H1 (cell line): ENCODE data around the gene SPATA22. TPM values are rescaled to one million over a fixed set of nuclear protein-coding genes. Genes with fewer than 3 reads are reported as not detected.

Experiments used
- CTCF ChIA-PET: fragments of 300-600 bp; sonication (Branson Sonifier 250); formaldehyde crosslinking; loops from one replicate; lab custom pipeline; 2021; ENCODE audit not compliant: partially characterized antibody; lab: Charles Lee
- POLR2A ChIA-PET: fragments of 300-600 bp; sonication (Branson Sonifier 250); formaldehyde crosslinking; loops from one replicate; lab custom pipeline; 2021; ENCODE audit warnings: inconsistent platforms; ENCODE audit not compliant: partially characterized antibody; lab: Charles Lee
- DNase-seq, 2 experiments: peaks; one replicate each; pipeline versions ENCODE4 v3.0.0 to v3.0.0-alpha.2; 2010 to 2022; ENCODE audit warnings: low spot score in 2 of 2, low read depth in 1 of 2, mixed read lengths in 1 of 2
- FAIRE-seq: peaks from 2 replicates; lab custom pipeline; 2011; peaks lifted over from hg19 to GRCh38; lab: Jason Lieb, UNC
- H2AFZ ChIP-seq: 2 replicates; pipeline ENCODE4 v1.8.1; 2012; ENCODE audit warnings: low read length, inconsistent platforms
- H2AK5ac ChIP-seq: 2 replicates; pipeline ENCODE4 v1.6.1; 2013; ENCODE audit warnings: low read depth, low read length
- H2BK120ac ChIP-seq: replicated peaks from 2 replicates; pipeline ENCODE3; 2013; ENCODE audit warnings: low read depth, low read length, inconsistent platforms
- H2BK12ac ChIP-seq: 2 replicates; pipeline ENCODE4 v1.6.1; 2013; ENCODE audit warnings: low read depth, low read length
- H2BK15ac ChIP-seq: 2 replicates; pipeline ENCODE4 v1.6.1; 2013; ENCODE audit warnings: low read length
- H2BK20ac ChIP-seq: 2 replicates; pipeline ENCODE4 v1.6.1; 2013; ENCODE audit warnings: low read length
- H2BK5ac ChIP-seq: 2 replicates; pipeline ENCODE4 v1.6.1; 2013; ENCODE audit warnings: low read depth, low read length
- H3K14ac ChIP-seq: 2 replicates; pipeline ENCODE4 v1.6.1; 2013; ENCODE audit warnings: inconsistent platforms; ENCODE audit not compliant: insufficient read length
- H3K18ac ChIP-seq: 2 replicates; pipeline ENCODE4 v1.6.1; 2013; ENCODE audit warnings: low read length; ENCODE audit errors: extremely low read depth
- H3K23ac ChIP-seq: 2 replicates; pipeline ENCODE4 v1.6.1; 2013; ENCODE audit warnings: inconsistent platforms; ENCODE audit not compliant: insufficient read length
- H3K23me2 ChIP-seq: 2 replicates; pipeline ENCODE4 v1.6.1; 2013; ENCODE audit warnings: low read depth, low read length
- H3K27ac ChIP-seq: 2 replicates; pipeline ENCODE4 v1.6.1; 2011; ENCODE audit warnings: low read depth, low read length, inconsistent platforms
- H3K27me3 ChIP-seq, 4 experiments: replicated peaks in 1 of 4; 1 replicate in 1 of 4; 2 replicates in 3 of 4; pipeline versions ENCODE4 v1.6.1 to v1.8.1; 2011 to 2013; ENCODE audit warnings: low read length in 3 of 4, mild to moderate bottlenecking in 3 of 4, inconsistent platforms in 2 of 4, mixed read lengths in 2 of 4, moderate library complexity in 1 of 4; ENCODE audit not compliant: control insufficient read depth in 3 of 4, insufficient read depth in 3 of 4; ENCODE audit errors: extremely low read depth in 1 of 4
- H3K36me3 ChIP-seq, 4 experiments: 2 replicates each; pipeline versions ENCODE4 v1.6.1 to v1.8.1; 2011 to 2013; ENCODE audit warnings: mild to moderate bottlenecking in 4 of 4, low read length in 3 of 4, moderate library complexity in 2 of 4, control low read depth in 1 of 4, inconsistent platforms in 1 of 4; ENCODE audit not compliant: insufficient read depth in 4 of 4, control insufficient read depth in 2 of 4
- H3K4ac ChIP-seq: replicated peaks from 2 replicates; pipeline ENCODE3; 2013; ENCODE audit warnings: low read length, low read depth, mixed read lengths, inconsistent platforms; ENCODE audit not compliant: insufficient read length
- H3K4me1 ChIP-seq, 4 experiments: replicated peaks in 1 of 4; 1 replicate in 1 of 4; 2 replicates in 3 of 4; pipeline versions ENCODE4 v1.6.1 to v1.8.1; 2011 to 2013; ENCODE audit warnings: low read length in 3 of 4, inconsistent platforms in 2 of 4, mixed read lengths in 1 of 4; ENCODE audit not compliant: insufficient read depth in 4 of 4, control insufficient read depth in 3 of 4
- H3K4me2 ChIP-seq, 2 experiments: 2 replicates each; pipeline versions ENCODE4 v1.6.1 to v1.8.1; 2011 to 2013; ENCODE audit warnings: low read depth in 2 of 2, low read length in 2 of 2, control low read depth in 1 of 2, inconsistent platforms in 1 of 2, mild to moderate bottlenecking in 1 of 2; ENCODE audit not compliant: insufficient read depth in 1 of 2
- H3K4me3 ChIP-seq, 4 experiments: fragments of 200-600, 300-600 bp in 1 of 4; sonication (generic), shearing (Covaris generic), sonication (Bioruptor Twin) in 1 of 4; 2 replicates each; pipeline versions ENCODE4 v1.5.1 to v1.8.1; 2011 to 2016; ENCODE audit warnings: low read length in 4 of 4, low read depth in 3 of 4, control low read depth in 2 of 4, inconsistent platforms in 2 of 4, mild to moderate bottlenecking in 2 of 4, mixed read lengths in 1 of 4, moderate library complexity in 1 of 4; ENCODE audit not compliant: insufficient read depth in 2 of 4; ENCODE audit errors: extremely low read depth in 1 of 4
- H3K56ac ChIP-seq: replicated peaks from 2 replicates; pipeline ENCODE3; 2013; ENCODE audit warnings: low read depth, mild to moderate bottlenecking, mixed read lengths, low read length, inconsistent platforms; ENCODE audit not compliant: insufficient read length
- H3K79me1 ChIP-seq: 2 replicates; pipeline ENCODE4 v1.6.1; 2013; ENCODE audit warnings: low read depth, low read length, control low read depth
- H3K79me2 ChIP-seq, 2 experiments: 2 replicates each; pipeline versions ENCODE4 v1.6.1 to v1.8.1; 2012 to 2013; ENCODE audit warnings: low read length in 2 of 2, mild to moderate bottlenecking in 2 of 2, inconsistent platforms in 1 of 2; ENCODE audit not compliant: insufficient read depth in 2 of 2, control insufficient read depth in 1 of 2
- H3K9ac ChIP-seq, 4 experiments: replicated peaks in 1 of 4; 1 replicate in 1 of 4; 2 replicates in 3 of 4; pipeline versions ENCODE4 v1.6.1 to v1.8.1; 2011 to 2013; ENCODE audit warnings: low read depth in 3 of 4, low read length in 3 of 4, control low read depth in 2 of 4, mild to moderate bottlenecking in 2 of 4, moderate library complexity in 2 of 4, inconsistent platforms in 1 of 4; ENCODE audit errors: extremely low read depth in 1 of 4
- H3K9me3 ChIP-seq, 2 experiments: 2 replicates each; pipeline versions ENCODE4 v1.6.1 to v1.8.1; 2012 to 2013; ENCODE audit warnings: mild to moderate bottlenecking in 2 of 2, moderate library complexity in 2 of 2, control low read depth in 1 of 2, inconsistent platforms in 1 of 2, low read depth in 1 of 2, low read length in 1 of 2, mixed read lengths in 1 of 2; ENCODE audit not compliant: insufficient read depth in 2 of 2
- H4K20me1 ChIP-seq, 2 experiments: replicated peaks in 1 of 2; 2 replicates each; pipeline versions ENCODE3 to v1.8.1; 2011 to 2013; ENCODE audit warnings: inconsistent platforms in 2 of 2, low read length in 2 of 2, mild to moderate bottlenecking in 1 of 2; ENCODE audit not compliant: insufficient read depth in 2 of 2, control insufficient read depth in 1 of 2
- H4K5ac ChIP-seq: 2 replicates; pipeline ENCODE4 v1.6.1; 2013; ENCODE audit warnings: low read length, low read depth, mixed read lengths, inconsistent platforms; ENCODE audit not compliant: insufficient read length
- H4K8ac ChIP-seq: 2 replicates; pipeline ENCODE4 v1.8.0; 2013; ENCODE audit warnings: mild to moderate bottlenecking, moderate library complexity, low read length, inconsistent platforms; ENCODE audit not compliant: insufficient read depth; ENCODE audit errors: extremely low read depth
- H4K91ac ChIP-seq: replicated peaks from 2 replicates; pipeline ENCODE3; 2013; ENCODE audit warnings: low read length, mixed read lengths, inconsistent platforms; ENCODE audit not compliant: insufficient read length
- MAFK ChIP-seq: IDR thresholded peaks from 2 replicates; pipeline ENCODE4 v1.6.1; 2012; ENCODE audit warnings: low read depth, mild to moderate bottlenecking, improper control_type of control experiment, low read length
- WGBS, 2 experiments: shearing (Covaris generic) in 1 of 2; methylation state at CpG; one replicate each; pipeline versions ENCODE4 v1.1.6 to v1.1.7; 2013 to 2015; ENCODE audit warnings: low lambda C conversion rate in 2 of 2, mixed read lengths in 2 of 2, inconsistent platforms in 1 of 2, low coverage in 1 of 2, missing lambda C conversion rate in 1 of 2; ENCODE audit not compliant: insufficient replicate concordance in 2 of 2, insufficient coverage in 1 of 2, insufficient read length in 1 of 2; ENCODE audit errors: extremely low coverage in 1 of 2, missing lambda C conversion rate in 1 of 2; 5-methylcytosine and 5-hydroxymethylcytosine counted together
- polyA plus RNA-seq, 7 experiments: library from polyadenylated mRNA; depleted of rRNA in 3 of 7; stranded (reverse) in 5 of 7; unstranded in 2 of 7; fragments of >200 nt in 5 of 7; fragments of 200-250 nt in 2 of 7; gene quantifications; 1 replicate in 5 of 7; 2 replicates in 1 of 7; 4 replicates in 1 of 7; pipeline versions ENCODE4 v1.2.1 to v1.2.3, GENCODE V29; 2011 to 2013; ENCODE audit warnings: missing spikeins in 2 of 7, mixed read lengths in 2 of 7
- total RNA-seq: library from RNA; stranded (reverse); fragmentation: NEBNext Ultra II Directional; extraction: Animal tissue kit (Norgen Biotek cat#: 25700); gene quantifications from 2 replicates; pipeline ENCODE4 v1.2.1, GENCODE V29; 2021
- TF ChIP-seq, protein P1 (sequence below): IDR thresholded peaks from 2 replicates; pipeline ENCODE4 v1.6.1; 2012; ENCODE audit warnings: inconsistent platforms

SPATA22 gene
- total and polyA plus RNA-seq, 2 of the 8 experiments (the other 6 are each of a cell fraction or from before 2014, with no cell fraction given): 0.06 TPM; not detected in 1

DNA sequence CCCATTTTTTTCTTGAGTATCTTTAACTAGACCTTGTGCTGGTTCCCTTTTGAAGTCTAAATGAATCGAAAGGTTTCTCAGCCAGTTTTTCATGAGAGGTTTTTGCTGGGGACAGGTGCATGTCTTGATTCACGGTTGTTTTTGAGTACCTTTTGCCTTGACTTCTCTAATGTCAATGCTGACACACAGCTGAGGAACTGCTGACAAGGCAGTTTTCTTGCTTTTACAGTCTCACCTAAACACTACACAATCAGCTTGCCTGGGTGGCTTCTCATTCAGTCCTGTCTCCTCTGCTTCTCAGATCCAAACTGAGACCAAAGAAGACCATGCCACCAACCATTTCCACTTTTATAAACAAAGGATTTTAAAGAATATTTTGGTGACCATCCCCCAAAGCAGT is 53.4 kb downstream of the SPATA22 start:
- ChIA-PET POLR2A (no interaction called here), CTCF (no interaction called here)
- Histone ChIP-seq H3K4me2 (no peak overlapping the region), H3K79me1 (no peaks in the 10 kb centered on the region), H4K20me1 (no peaks in the 10 kb centered on the region), H3K56ac (no peak overlapping the region), H3K4ac (no peak overlapping the region), H4K8ac (no peak overlapping the region), H3K14ac (no peak overlapping the region), H3K23ac (no peak overlapping the region), H3K27me3 (no peaks in the 10 kb centered on the region), H3K79me2 (no peaks in the 10 kb centered on the region), H2BK12ac (no peak overlapping the region), H2AK5ac (no peak overlapping the region), H3K9ac (no peak overlapping the region), H2AFZ (no peak overlapping the region), H3K18ac (no peak overlapping the region), H4K91ac (no peak overlapping the region), H3K4me1 (no peaks in the 10 kb centered on the region), H3K27ac (no peak overlapping the region), H3K36me3 (no peaks in the 10 kb centered on the region), H2BK5ac (no peak overlapping the region), H3K4me3 (no peak overlapping the region), H3K9me3 (peaks cover 4 to 11% of the 10 kb centered on the region in 2 experiments; a peak in 2 of 4 replicates), H4K5ac (no peak overlapping the region), H2BK120ac (no peak overlapping the region), H2BK20ac (no peak overlapping the region), H3K23me2 (no peaks in the 10 kb centered on the region; the same call in 1 of the 2 replicates), H2BK15ac (no peak overlapping the region)
- TF ChIP-seq, protein P1, sequence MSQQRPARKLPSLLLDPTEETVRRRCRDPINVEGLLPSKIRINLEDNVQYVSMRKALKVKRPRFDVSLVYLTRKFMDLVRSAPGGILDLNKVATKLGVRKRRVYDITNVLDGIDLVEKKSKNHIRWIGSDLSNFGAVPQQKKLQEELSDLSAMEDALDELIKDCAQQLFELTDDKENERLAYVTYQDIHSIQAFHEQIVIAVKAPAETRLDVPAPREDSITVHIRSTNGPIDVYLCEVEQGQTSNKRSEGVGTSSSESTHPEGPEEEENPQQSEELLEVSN: no peak
- peak; percentile 90 for TF ChIP-seq MAFK
- 32% methylated on average over 2 of the region's 2 CpGs; no CpG with 5 or more reads in 1 of the 2 experiments for WGBS, 2 experiments
- FAIRE-seq (no peak), DNase-seq (no peak)
